ENCODE measurements around the gene ST3GAL6. TPM values are rescaled to one million over a fixed set of nuclear protein-coding genes. Genes with fewer than 3 reads are reported as not detected.

The ST3GAL6 gene
- polyA plus RNA-seq, 3 donors = 21.0 to 49.5 (median 22.8) TPM

- Mint-ChIP-seq H3K4me1 (peaks cover 61% of the 10 kb centered on the region), H3K27me3 (ENCODE audit: low read depth in 3 of 3) (no peaks in the 10 kb centered on the region), H3K4me3 (peak overlapping the region; percentile 16 to 68), H3K9me3 (no peaks in the 10 kb centered on the region), H3K36me3 (peaks cover 74 to 85% of the 10 kb centered on the region in 2 donors), H3K27ac (peak overlapping the region; percentile 93 to 98 (median 96))
- H3K4me3 ChIP-seq (replicated peaks in 1 of 3; ENCODE audit: low read depth in 2 of 3, low read length in 3 of 3) = peak overlapping the region in 2 of 3 experiments; percentile 16 to 49
- H3K27ac ChIP-seq (ENCODE audit: low read depth in 1 of 2, low read length in 2 of 2) = peak overlapping the region; percentile 70 to 94
- H3K4me1 ChIP-seq (ENCODE audit: control insufficient read depth in 1 of 2, insufficient read depth in 2 of 2, low read length in 2 of 2) = peaks cover 42 to 69% of the 10 kb centered on the region in 2 donors
- peak overlapping the region; percentile 54 for H3K4me2 ChIP-seq (replicated peaks; ENCODE audit: extremely low read depth, low read length, poor library complexity, severe bottlenecking)
- intact Hi-C loops (cut with micrococcal nuclease) = loop anchor here in 1 of 2 donors (2.0 to 5.0 kb wide), 2 partner anchors 16 to 47 kb away; partner anchors contain the start of gene ST3GAL6
- peaks cover 67 to 84% of the 10 kb centered on the region in 2 donors for H3K36me3 ChIP-seq (replicated peaks in 1 of 2; ENCODE audit: control insufficient read depth in 1 of 2, insufficient read depth in 2 of 2, low read length in 2 of 2)
- H2AFZ ChIP-seq (ENCODE audit: insufficient read depth, low read depth, low read length, poor library complexity, severe bottlenecking) = no peak overlapping the region
- peaks cover 87% of the 10 kb centered on the region for H4K20me1 ChIP-seq (ENCODE audit: insufficient read depth, low read length)
- 0% methylated on average over 3 of the region's 5 CpGs for WGBS (ENCODE audit: insufficient coverage)
- peak overlapping the region; percentile 47 for H3K9ac ChIP-seq (ENCODE audit: insufficient read depth, low read length, poor library complexity, severe bottlenecking)
- no peak for TF ChIP-seq CTCF (IDR thresholded peaks at IDR 0.05)
- no peaks in the 10 kb centered on the region for H3K27me3 ChIP-seq (ENCODE audit: control insufficient read depth in 2 of 2, insufficient read depth in 2 of 2, low read length in 2 of 2)
- H3K9me3 ChIP-seq (replicated peaks in 1 of 2; ENCODE audit: control insufficient read depth in 1 of 2, insufficient read depth in 1 of 2, low read length in 2 of 2) = no peaks in the 10 kb centered on the region
- DNase-seq = peak; percentile 77 to 95 (median 94)
- H3K79me2 ChIP-seq (ENCODE audit: insufficient read depth, low read length) = peaks cover 80% of the 10 kb centered on the region
Observed at GRCh38 chr3:98778852-98779413, 15.8 kb downstream of the ST3GAL6 start.

GRCh38 chr3:98779541-98780335, 16.6 kb downstream of the ST3GAL6 start:
- H3K9me3 Mint-ChIP-seq = no peaks in the 10 kb centered on the region
- H3K36me3 ChIP-seq (replicated peaks in 1 of 2; ENCODE audit: control insufficient read depth in 1 of 2, insufficient read depth in 2 of 2, low read length in 2 of 2) = peaks cover 63 to 84% of the 10 kb centered on the region in 2 donors

More at GRCh38 chr3:98779541-98780335, 16.6 kb downstream of the ST3GAL6 start:
- no peaks in the 10 kb centered on the region for H3K27me3 ChIP-seq (ENCODE audit: control insufficient read depth in 2 of 2, insufficient read depth in 2 of 2, low read length in 2 of 2)
- H3K4me1 Mint-ChIP-seq = peaks cover 69% of the 10 kb centered on the region
- no peaks in the 10 kb centered on the region for H3K9me3 ChIP-seq (replicated peaks in 1 of 2; ENCODE audit: control insufficient read depth in 1 of 2, insufficient read depth in 1 of 2, low read length in 2 of 2)
- H3K4me3 Mint-ChIP-seq = no peak overlapping the region
- WGBS (ENCODE audit: insufficient coverage) = no CpG with 5 or more reads among the region's 4 CpGs
- no peak overlapping the region for H2AFZ ChIP-seq (ENCODE audit: insufficient read depth, low read depth, low read length, poor library complexity, severe bottlenecking)
- peak overlapping the region in 1 of 2 donors; percentile 94 for H3K27ac ChIP-seq (ENCODE audit: low read depth in 1 of 2, low read length in 2 of 2)
- H3K4me1 ChIP-seq (ENCODE audit: control insufficient read depth in 1 of 2, insufficient read depth in 2 of 2, low read length in 2 of 2) = peaks cover 47 to 77% of the 10 kb centered on the region in 2 donors
- H3K27ac Mint-ChIP-seq = peak overlapping the region; percentile 93 to 98 (median 96)
- H3K79me2 ChIP-seq (ENCODE audit: insufficient read depth, low read length) = peaks cover 80% of the 10 kb centered on the region
- intact Hi-C loops (cut with micrococcal nuclease) = loop anchor here in 1 of 2 donors (2.0 to 5.0 kb wide), 2 partner anchors 17 to 47 kb away; partner anchors contain the start of gene ST3GAL6
- no peak overlapping the region for H3K4me2 ChIP-seq (replicated peaks; ENCODE audit: extremely low read depth, low read length, poor library complexity, severe bottlenecking)
- DNase-seq = peak in 1 of 3 donors; percentile 17
- H3K9ac ChIP-seq (ENCODE audit: insufficient read depth, low read length, poor library complexity, severe bottlenecking) = no peak overlapping the region
- TF ChIP-seq CTCF (IDR thresholded peaks at IDR 0.05) = no peak
- peaks cover 88% of the 10 kb centered on the region for H4K20me1 ChIP-seq (ENCODE audit: insufficient read depth, low read length)
- peak overlapping the region in 1 of 3 experiments; percentile 49 for H3K4me3 ChIP-seq (replicated peaks in 1 of 3; ENCODE audit: low read depth in 2 of 3, low read length in 3 of 3)
- peaks cover 74 to 84% of the 10 kb centered on the region in 2 donors for H3K36me3 Mint-ChIP-seq
- H3K27me3 Mint-ChIP-seq (ENCODE audit: low read depth in 3 of 3) = no peaks in the 10 kb centered on the region
